Natural killer cell (primary cell): ENCODE results near the gene ATRNL1. TPM values are rescaled to one million over a fixed set of nuclear protein-coding genes. Genes with fewer than 3 reads are reported as not detected.

Source experiments
- ATAC-seq, 3 donors: fragments of 150-1000 bp in 2 of 3; fragments of 200-7000 bp in 1 of 3; cut with Tn5 transposase; 1 replicate in 1 of 3; 2 replicates in 2 of 3; pipeline ENCODE4 v1.10.0; 2021; ENCODE audit warnings: mild to moderate bottlenecking in 2 of 3, moderate library complexity in 2 of 3
- DNase-seq, 2 donors: peaks; one replicate each; pipeline versions ENCODE4 v3.0.0 to v3.0.0-alpha.2; 2013 to 2021; ENCODE audit warnings: mixed read lengths in 1 of 2
- H3K27ac ChIP-seq: one replicate; pipeline ENCODE4 v1.5.1; 2013; ENCODE audit warnings: mild to moderate bottlenecking, low read length
- H3K27me3 ChIP-seq: one replicate; pipeline ENCODE4 v1.6.1; 2013; ENCODE audit warnings: low read length; ENCODE audit not compliant: control insufficient read depth, insufficient read depth
- H3K36me3 ChIP-seq: one replicate; pipeline ENCODE4 v1.6.1; 2013; ENCODE audit warnings: low read length; ENCODE audit not compliant: control insufficient read depth, insufficient read depth
- H3K4me1 ChIP-seq: one replicate; pipeline ENCODE4 v1.6.1; 2013; ENCODE audit warnings: low read length; ENCODE audit not compliant: control insufficient read depth, insufficient read depth
- H3K4me3 ChIP-seq: one replicate; pipeline ENCODE4 v1.5.1; 2013; ENCODE audit warnings: low read length
- H3K9me3 ChIP-seq: one replicate; pipeline ENCODE4 v1.6.1; 2013; ENCODE audit warnings: low read length; ENCODE audit not compliant: control insufficient read depth, insufficient read depth
- H3K27ac Mint-ChIP-seq, 2 donors: one replicate each; pipeline ENCODE4 v1.8.0; 2022; ENCODE audit warnings: mild to moderate bottlenecking in 2 of 2, mixed read lengths in 2 of 2, moderate library complexity in 1 of 2
- H3K27me3 Mint-ChIP-seq, 2 donors: one replicate each; pipeline ENCODE4 v1.8.0; 2022; ENCODE audit warnings: low read depth in 2 of 2, mixed read lengths in 2 of 2
- H3K36me3 Mint-ChIP-seq: one replicate; pipeline ENCODE4 v1.8.0; 2022; ENCODE audit warnings: mixed read lengths
- H3K4me1 Mint-ChIP-seq, 2 donors: one replicate each; pipeline ENCODE4 v1.8.0; 2022; ENCODE audit warnings: mixed read lengths in 2 of 2
- H3K4me3 Mint-ChIP-seq: one replicate; pipeline ENCODE4 v1.8.0; 2022; ENCODE audit warnings: mild to moderate bottlenecking, moderate library complexity, mixed read lengths
- H3K9me3 Mint-ChIP-seq, 2 donors: one replicate each; pipeline ENCODE4 v1.8.0; 2022; ENCODE audit warnings: mixed read lengths in 2 of 2
- CTCF ChIP-seq: fragments of 200-600 bp; IDR thresholded peaks from one replicate; pipeline ENCODE4 v1.8.0; 2022; ENCODE audit warnings: antibody characterized with exemption
- WGBS: methylation state at CpG from one replicate; pipeline ENCODE4 v1.1.7; 2013; ENCODE audit warnings: missing lambda C conversion rate; ENCODE audit not compliant: insufficient coverage; 5-methylcytosine and 5-hydroxymethylcytosine counted together
- intact Hi-C: fragments of 100-400 bp; cut with micrococcal nuclease; formaldehyde crosslinking; loops from one replicate; pipeline ENCODE4 v1.14.2; 2022
- total RNA-seq, 4 donors: library from RNA; stranded (reverse); fragments of 120-200 nt in 1 of 4; gene quantifications; one replicate each; pipeline versions ENCODE4 v1.2.3 to v1.2.4, GENCODE V29; 2013 to 2022

Gene ATRNL1
- total RNA-seq, 3 donors from 2014 or later (not counting 1 experiment from before 2014, with no cell fraction given), result not detected

GRCh38 chr10:115628616-115629015 lies 535.5 kb downstream of the ATRNL1 start:
- Histone ChIP-seq H3K27me3 (no peaks in the 10 kb centered on the region), H3K4me3 (no peak overlapping the region), H3K4me1 (no peaks in the 10 kb centered on the region), H3K9me3 (no peaks in the 10 kb centered on the region), H3K36me3 (no peaks in the 10 kb centered on the region), H3K27ac (no peak overlapping the region)
- no peaks in the 10 kb centered on the region for H3K36me3 Mint-ChIP-seq
- DNase-seq (no peak), ATAC-seq (no peak)
- no peaks in the 10 kb centered on the region for H3K27me3 Mint-ChIP-seq
- no peak for TF ChIP-seq CTCF
- H3K9me3 Mint-ChIP-seq, result peaks cover 0 to 14% of the 10 kb centered on the region in 2 donors
- no peak overlapping the region for H3K4me3 Mint-ChIP-seq
- intact Hi-C loops, result no loop called here
- H3K27ac Mint-ChIP-seq, result no peak overlapping the region
- no peaks in the 10 kb centered on the region for H3K4me1 Mint-ChIP-seq
- WGBS, result no CpG with 5 or more reads among the region's 2 CpGs

DNA sequence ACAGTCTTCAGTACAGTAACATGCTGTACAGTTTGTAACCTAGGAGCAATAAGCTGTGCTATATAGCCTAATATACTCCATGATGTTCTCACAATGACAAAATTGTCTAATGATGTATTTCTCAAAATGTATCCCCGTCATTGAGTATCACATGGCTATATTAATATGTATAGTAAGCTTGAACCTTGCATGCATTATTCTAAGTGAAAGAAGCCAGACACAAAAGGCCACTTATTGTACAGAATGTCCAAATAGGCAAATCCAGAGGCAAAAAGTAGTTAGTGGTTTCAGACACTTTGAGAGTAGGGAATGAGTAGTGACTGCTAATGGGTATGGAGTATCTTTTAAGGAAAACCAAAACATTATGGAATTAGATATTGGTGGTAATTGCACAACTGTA lies 545.1 kb downstream of the ATRNL1 start:
- Mint-ChIP-seq H3K9me3 (peaks cover 2 to 5% of the 10 kb centered on the region in 2 donors), H3K27ac (no peak overlapping the region), H3K4me3 (no peak overlapping the region), H3K4me1 (no peaks in the 10 kb centered on the region), H3K27me3 (no peaks in the 10 kb centered on the region), H3K36me3 (no peaks in the 10 kb centered on the region)
- no CpG with 5 or more reads among the region's 1 CpG for WGBS
- H3K27ac ChIP-seq, result no peak overlapping the region
- H3K27me3 ChIP-seq, result no peaks in the 10 kb centered on the region
- H3K36me3 ChIP-seq, result no peaks in the 10 kb centered on the region
- DNase-seq (no peak), ATAC-seq (no peak)
- no peaks in the 10 kb centered on the region for H3K9me3 ChIP-seq
- no peaks in the 10 kb centered on the region for H3K4me1 ChIP-seq
- H3K4me3 ChIP-seq, result no peak overlapping the region
- TF ChIP-seq CTCF, result no peak
- intact Hi-C loops, result no loop called here

DNA sequence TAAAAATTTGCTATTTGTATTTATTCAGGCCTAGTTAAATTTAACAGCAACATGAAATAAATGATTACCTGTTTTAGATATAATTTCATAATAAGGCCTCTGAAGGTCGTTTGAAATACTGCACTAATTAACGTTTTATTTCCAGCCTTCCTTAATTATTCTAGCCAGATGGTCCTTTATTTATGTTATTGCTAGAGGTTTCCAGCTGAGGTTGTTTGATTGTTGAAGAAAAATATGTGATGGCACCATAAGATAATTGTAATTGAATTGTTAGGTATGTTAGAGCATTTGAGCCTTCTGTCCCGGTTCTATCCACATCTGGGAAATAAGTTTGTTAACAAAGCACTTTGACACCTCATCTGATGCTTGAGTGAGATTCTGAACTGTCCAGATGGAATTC lies 556.1 kb downstream of the ATRNL1 start:
- ATAC-seq (no peak), DNase-seq (no peak)
- H3K27me3 Mint-ChIP-seq, result no peaks in the 10 kb centered on the region
- H3K4me3 Mint-ChIP-seq, result no peak overlapping the region
- 81% methylated on average over 1 of the region's 3 CpGs for whole genome bisulfite sequencing
- no peaks in the 10 kb centered on the region for H3K4me1 ChIP-seq
- H3K27ac ChIP-seq, result no peak overlapping the region
- H3K27me3 ChIP-seq, result no peaks in the 10 kb centered on the region
- intact Hi-C loops, result no loop called here
- H3K9me3 ChIP-seq, result no peaks in the 10 kb centered on the region
- H3K9me3 Mint-ChIP-seq, result peaks cover 5 to 7% of the 10 kb centered on the region in 2 donors
- no peak overlapping the region for H3K4me3 ChIP-seq
- H3K36me3 Mint-ChIP-seq, result no peaks in the 10 kb centered on the region
- no peak overlapping the region for H3K27ac Mint-ChIP-seq
- H3K4me1 Mint-ChIP-seq, result no peaks in the 10 kb centered on the region
- TF ChIP-seq CTCF, result no peak
- H3K36me3 ChIP-seq, result no peaks in the 10 kb centered on the region

GRCh38 chr10:115653473-115653872 lies 560.3 kb downstream of the ATRNL1 start:
- H3K27ac ChIP-seq, result no peak overlapping the region
- TF ChIP-seq CTCF, result no peak
- H3K4me1 ChIP-seq, result no peaks in the 10 kb centered on the region
- H3K27me3 ChIP-seq, result no peaks in the 10 kb centered on the region
- no peaks in the 10 kb centered on the region for H3K9me3 ChIP-seq
- Mint-ChIP-seq H3K9me3 (peaks cover 8 to 11% of the 10 kb centered on the region in 2 donors), H3K27me3 (no peaks in the 10 kb centered on the region), H3K4me1 (no peaks in the 10 kb centered on the region), H3K36me3 (no peaks in the 10 kb centered on the region), H3K4me3 (no peak overlapping the region), H3K27ac (no peak overlapping the region)
- no peaks in the 10 kb centered on the region for H3K36me3 ChIP-seq
- WGBS, result 58% methylated on average over 1 of the region's 1 CpG
- ATAC-seq, result no peak
- no peak overlapping the region for H3K4me3 ChIP-seq
- intact Hi-C loops, result no loop called here
- DNase-seq, result no peak
